HL-60 (cell line): ENCODE results near the gene LRRC7.

ENCODE experiments used
- DNase-seq, 2 experiments: peaks; one replicate each; pipeline ENCODE4 v3.0.0-alpha.2; 2010 to 2020; ENCODE audit warnings: low read depth in 1 of 2, low spot score in 1 of 2
- H3K27ac ChIP-seq: fragments of 250-450 bp; sonication (Bioruptor Pico); replicated peaks from 2 replicates; pipeline ENCODE4 v1.5.1; 2020; ENCODE audit warnings: mild to moderate bottlenecking, moderate library complexity
- H3K27me3 ChIP-seq: fragments of 250-450 bp; sonication (Bioruptor Pico); 2 replicates; pipeline ENCODE4 v1.5.1; 2021; ENCODE audit warnings: mild to moderate bottlenecking, moderate library complexity; ENCODE audit not compliant: insufficient read depth, poor library complexity, severe bottlenecking
- H3K4me3 ChIP-seq: replicated peaks from 2 replicates; pipeline ENCODE4 v1.5.1; 2011; ENCODE audit warnings: mild to moderate bottlenecking, control low read depth, low read length; ENCODE audit not compliant: insufficient read depth
- CTCF ChIP-seq: IDR thresholded peaks from one replicate; pipeline ENCODE4 v1.5.1; 2011; ENCODE audit warnings: low read length, control low read depth, inconsistent platforms; ENCODE audit not compliant: insufficient read depth
- GABPA ChIP-seq: IDR thresholded peaks from 2 replicates; pipeline ENCODE4 v1.6.1; 2012; ENCODE audit warnings: low read depth
- POLR2AphosphoS5 ChIP-seq: IDR thresholded peaks from 2 replicates; pipeline ENCODE4 v1.6.1; 2012; ENCODE audit warnings: low read depth
- REST ChIP-seq: IDR thresholded peaks from 2 replicates; pipeline ENCODE4 v1.6.1; 2012; ENCODE audit warnings: low read depth; ENCODE audit not compliant: insufficient replicate concordance
- SPI1 ChIP-seq: IDR thresholded peaks from 2 replicates; pipeline ENCODE4 v1.6.1; 2012; ENCODE audit warnings: low read depth, mild to moderate bottlenecking, borderline replicate concordance

Gene LRRC7

GRCh38 chr1:70008660-70009059, 440.9 kb downstream of the LRRC7 start:
- no peak for DNase-seq
- Histone ChIP-seq H3K4me3 (no peak overlapping the region), H3K27me3 (no peaks in the 10 kb centered on the region), H3K27ac (no peak overlapping the region)
- TF ChIP-seq GABPA (no peak), SPI1 (no peak), CTCF (no peak), REST (no peak), POLR2AphosphoS5 (no peak)

- Histone ChIP-seq H3K4me3 (no peak overlapping the region), H3K27ac (no peak overlapping the region), H3K27me3 (no peaks in the 10 kb centered on the region)
- no peak for TF ChIP-seq GABPA
- TF ChIP-seq POLR2AphosphoS5: no peak
- no peak for TF ChIP-seq CTCF
- TF ChIP-seq REST: no peak
- no peak for TF ChIP-seq SPI1
- no peak for DNase-seq
Measured at GRCh38 chr1:70017770-70018169, 450.0 kb downstream of the LRRC7 start.

GRCh38 chr1:70024272-70024671, 456.6 kb downstream of the LRRC7 start:
- H3K27ac ChIP-seq: no peak overlapping the region
- no peaks in the 10 kb centered on the region for H3K27me3 ChIP-seq
- DNase-seq: no peak
- no peak for TF ChIP-seq POLR2AphosphoS5
- TF ChIP-seq CTCF: no peak
- no peak for TF ChIP-seq GABPA
- no peak for TF ChIP-seq REST
- H3K4me3 ChIP-seq: no peak overlapping the region
